Astrocyte (in vitro differentiated cells and primary cell): ENCODE measurements around the gene TSPAN15. TPM values are rescaled to one million over a fixed set of nuclear protein-coding genes. Genes with fewer than 3 reads are reported as not detected.

Experiments
- DNase-seq: peaks from one replicate; pipeline ENCODE4 v3.0.0-alpha.2; 2010; ENCODE audit warnings: low read depth
- FAIRE-seq: peaks from 2 replicates; lab custom pipeline; 2011; peaks lifted over from hg19 to GRCh38; lab: Jason Lieb, UNC
- H2AFZ ChIP-seq: 2 replicates; pipeline ENCODE4 v1.6.0; 2012; ENCODE audit warnings: low read depth, low read length, inconsistent platforms
- H3K27ac ChIP-seq: 2 replicates; pipeline ENCODE4 v1.5.1; 2011; ENCODE audit warnings: low read depth, low read length, inconsistent platforms
- H3K27me3 ChIP-seq: 2 replicates; pipeline ENCODE4 v1.6.0; 2011; ENCODE audit warnings: low read length, inconsistent platforms; ENCODE audit not compliant: insufficient read depth
- H3K36me3 ChIP-seq: 2 replicates; pipeline ENCODE4 v1.5.1; 2011; ENCODE audit warnings: low read length, inconsistent platforms; ENCODE audit not compliant: insufficient read depth
- H3K4me1 ChIP-seq: 2 replicates; pipeline ENCODE4 v1.5.1; 2011; ENCODE audit warnings: low read length, inconsistent platforms; ENCODE audit not compliant: insufficient read depth
- H3K4me2 ChIP-seq: 2 replicates; pipeline ENCODE4 v1.6.0; 2012; ENCODE audit warnings: low read length, inconsistent platforms
- H3K4me3 ChIP-seq: 2 replicates; pipeline ENCODE4 v1.5.1; 2011; ENCODE audit warnings: low read depth, mild to moderate bottlenecking, low read length, inconsistent platforms; ENCODE audit not compliant: insufficient read depth
- H3K79me2 ChIP-seq: 2 replicates; pipeline ENCODE4 v1.6.0; 2012; ENCODE audit warnings: mild to moderate bottlenecking, low read length, inconsistent platforms; ENCODE audit not compliant: insufficient read depth
- H3K9ac ChIP-seq: 2 replicates; pipeline ENCODE4 v1.6.0; 2012; ENCODE audit warnings: mild to moderate bottlenecking, low read length, inconsistent platforms
- H3K9me3 ChIP-seq: 2 replicates; pipeline ENCODE4 v1.5.1; 2012; ENCODE audit warnings: low read depth, mild to moderate bottlenecking, low read length, inconsistent platforms; ENCODE audit not compliant: insufficient read depth
- H4K20me1 ChIP-seq: 2 replicates; pipeline ENCODE4 v1.6.0; 2012; ENCODE audit warnings: low read length, inconsistent platforms; ENCODE audit not compliant: insufficient read depth
- H3K27ac Mint-ChIP-seq: one replicate; pipeline ENCODE4 v1.8.0; 2021; ENCODE audit warnings: mild to moderate bottlenecking, mixed read lengths; ENCODE audit not compliant: unreplicated experiment
- H3K27me3 Mint-ChIP-seq: one replicate; pipeline ENCODE4 v1.8.0; 2021; ENCODE audit warnings: low read depth, mixed read lengths; ENCODE audit not compliant: unreplicated experiment
- H3K36me3 Mint-ChIP-seq: one replicate; pipeline ENCODE4 v1.8.0; 2021; ENCODE audit warnings: low read depth, mixed read lengths; ENCODE audit not compliant: unreplicated experiment
- H3K4me1 Mint-ChIP-seq: one replicate; pipeline ENCODE4 v1.8.0; 2021; ENCODE audit warnings: low read depth, mixed read lengths; ENCODE audit not compliant: unreplicated experiment
- H3K4me3 Mint-ChIP-seq: one replicate; pipeline ENCODE4 v1.8.0; 2021; ENCODE audit warnings: mild to moderate bottlenecking, moderate library complexity, mixed read lengths; ENCODE audit not compliant: unreplicated experiment
- H3K9me3 Mint-ChIP-seq: one replicate; pipeline ENCODE4 v1.8.0; 2021; ENCODE audit warnings: mild to moderate bottlenecking, mixed read lengths; ENCODE audit not compliant: unreplicated experiment
- EZH2 ChIP-seq: IDR thresholded peaks from 2 replicates; pipeline ENCODE4 v1.6.1; 2012; ENCODE audit warnings: mild to moderate bottlenecking, low read length, inconsistent platforms; ENCODE audit not compliant: insufficient read depth
- total RNA-seq: library from RNA; stranded (reverse); gene quantifications from 2 replicates; pipeline ENCODE4 v1.2.1, GENCODE V29; 2021
- TF ChIP-seq, protein P1 (sequence below): IDR thresholded peaks from 2 replicates; pipeline ENCODE4 v1.5.1; 2011; ENCODE audit warnings: low read depth, mild to moderate bottlenecking, inconsistent platforms, low read length, moderate library complexity; ENCODE audit not compliant: insufficient read depth

TSPAN15 gene
- total RNA-seq, 1 donor from 2014 or later: 9.4 TPM

DNA sequence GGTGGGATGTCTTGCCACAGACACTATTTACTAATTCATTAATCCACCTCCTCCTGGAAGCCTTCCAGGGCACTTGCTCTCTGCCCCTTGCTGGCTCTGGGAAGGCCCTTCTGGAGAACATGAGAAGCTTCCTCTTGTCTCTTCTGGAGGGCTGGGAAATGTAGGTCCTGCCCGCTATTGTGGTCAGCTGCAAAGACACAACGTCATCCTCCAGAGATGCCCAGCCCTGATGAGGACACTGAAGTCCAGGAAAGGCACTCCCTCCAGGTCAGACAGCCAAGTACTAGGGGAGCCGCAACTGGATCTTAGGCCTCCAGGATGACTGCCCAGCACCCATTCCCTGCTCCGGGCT lies 24.9 kb upstream of the TSPAN15 start:
- Histone ChIP-seq H3K27me3 (peaks cover under 1% of the 10 kb centered on the region), H3K27ac (no peak overlapping the region), H3K4me1 (no peaks in the 10 kb centered on the region), H3K9ac (no peak overlapping the region), H2AFZ (no peak overlapping the region), H3K4me2 (no peak overlapping the region), H3K79me2 (no peaks in the 10 kb centered on the region), H3K9me3 (no peaks in the 10 kb centered on the region), H4K20me1 (no peaks in the 10 kb centered on the region), H3K36me3 (no peaks in the 10 kb centered on the region), H3K4me3 (no peak overlapping the region)
- peaks cover 7% of the 10 kb centered on the region for H3K27me3 Mint-ChIP-seq
- no peaks in the 10 kb centered on the region for H3K9me3 Mint-ChIP-seq
- no peak for FAIRE-seq
- TF ChIP-seq, protein P1, sequence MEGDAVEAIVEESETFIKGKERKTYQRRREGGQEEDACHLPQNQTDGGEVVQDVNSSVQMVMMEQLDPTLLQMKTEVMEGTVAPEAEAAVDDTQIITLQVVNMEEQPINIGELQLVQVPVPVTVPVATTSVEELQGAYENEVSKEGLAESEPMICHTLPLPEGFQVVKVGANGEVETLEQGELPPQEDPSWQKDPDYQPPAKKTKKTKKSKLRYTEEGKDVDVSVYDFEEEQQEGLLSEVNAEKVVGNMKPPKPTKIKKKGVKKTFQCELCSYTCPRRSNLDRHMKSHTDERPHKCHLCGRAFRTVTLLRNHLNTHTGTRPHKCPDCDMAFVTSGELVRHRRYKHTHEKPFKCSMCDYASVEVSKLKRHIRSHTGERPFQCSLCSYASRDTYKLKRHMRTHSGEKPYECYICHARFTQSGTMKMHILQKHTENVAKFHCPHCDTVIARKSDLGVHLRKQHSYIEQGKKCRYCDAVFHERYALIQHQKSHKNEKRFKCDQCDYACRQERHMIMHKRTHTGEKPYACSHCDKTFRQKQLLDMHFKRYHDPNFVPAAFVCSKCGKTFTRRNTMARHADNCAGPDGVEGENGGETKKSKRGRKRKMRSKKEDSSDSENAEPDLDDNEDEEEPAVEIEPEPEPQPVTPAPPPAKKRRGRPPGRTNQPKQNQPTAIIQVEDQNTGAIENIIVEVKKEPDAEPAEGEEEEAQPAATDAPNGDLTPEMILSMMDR: no peak
- TF ChIP-seq EZH2: no peak
- H3K27ac Mint-ChIP-seq: no peak overlapping the region
- H3K36me3 Mint-ChIP-seq: peaks cover 2% of the 10 kb centered on the region
- peak; percentile 52 for DNase-seq
- no peaks in the 10 kb centered on the region for H3K4me1 Mint-ChIP-seq
- no peak overlapping the region for H3K4me3 Mint-ChIP-seq

DNA sequence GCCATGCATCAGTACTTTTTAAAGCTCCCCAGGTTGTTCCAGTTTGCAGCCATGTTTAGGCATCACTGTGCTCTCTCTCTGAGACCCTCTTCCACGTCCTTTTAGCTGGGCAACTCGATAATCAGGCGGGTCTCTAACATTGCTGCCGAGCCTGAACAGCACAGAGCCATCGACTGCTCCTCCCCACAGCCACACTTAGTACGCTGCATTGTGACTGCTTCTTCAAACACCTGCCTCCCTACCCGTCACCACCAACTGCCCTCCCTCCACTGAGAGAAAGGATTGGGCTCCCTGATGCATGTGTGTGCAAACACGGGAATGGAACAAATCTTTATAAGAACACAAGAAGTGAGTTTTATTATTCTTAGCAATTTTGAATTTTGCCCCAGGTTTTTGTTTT lies 23.1 kb upstream of the TSPAN15 start:
- TF ChIP-seq, protein P1: no peak
- TF ChIP-seq EZH2: no peak
- Histone ChIP-seq H3K4me2 (no peak overlapping the region), H3K4me3 (no peak overlapping the region), H3K4me1 (no peaks in the 10 kb centered on the region), H3K79me2 (no peaks in the 10 kb centered on the region), H2AFZ (no peak overlapping the region), H3K27me3 (no peaks in the 10 kb centered on the region), H3K9ac (no peak overlapping the region), H3K36me3 (no peaks in the 10 kb centered on the region), H4K20me1 (no peaks in the 10 kb centered on the region), H3K9me3 (no peaks in the 10 kb centered on the region), H3K27ac (no peak overlapping the region)
- no peaks in the 10 kb centered on the region for H3K36me3 Mint-ChIP-seq
- H3K27ac Mint-ChIP-seq: no peak overlapping the region
- FAIRE-seq: no peak
- no peaks in the 10 kb centered on the region for H3K4me1 Mint-ChIP-seq
- no peak overlapping the region for H3K4me3 Mint-ChIP-seq
- H3K27me3 Mint-ChIP-seq: no peaks in the 10 kb centered on the region
- DNase-seq: no peak
- no peaks in the 10 kb centered on the region for H3K9me3 Mint-ChIP-seq

DNA sequence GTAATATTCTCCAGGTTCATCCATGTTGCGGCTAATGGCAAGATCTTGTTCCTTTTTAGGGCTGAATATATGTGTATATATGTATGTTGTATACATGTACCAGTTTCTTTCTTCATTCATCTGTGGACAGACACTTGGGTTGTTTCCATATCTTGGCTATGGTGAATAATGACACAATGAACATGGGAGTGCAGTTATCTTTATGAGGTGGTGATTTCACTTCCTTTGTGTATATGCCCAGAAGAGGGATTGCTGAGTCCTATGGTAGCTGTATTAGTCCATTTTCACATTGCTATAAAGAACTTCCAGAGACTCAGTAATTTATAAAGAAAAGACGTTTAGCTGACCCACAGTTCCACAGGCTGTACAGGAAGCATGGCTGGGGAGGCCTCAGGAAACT lies 17.1 kb upstream of the TSPAN15 start:
- Histone ChIP-seq H3K79me2 (no peaks in the 10 kb centered on the region), H3K4me1 (peaks cover 5% of the 10 kb centered on the region), H2AFZ (no peak overlapping the region), H4K20me1 (no peaks in the 10 kb centered on the region), H3K9me3 (no peaks in the 10 kb centered on the region), H3K4me2 (no peak overlapping the region), H3K36me3 (no peaks in the 10 kb centered on the region), H3K27me3 (peaks cover 4% of the 10 kb centered on the region), H3K9ac (no peak overlapping the region), H3K27ac (no peak overlapping the region), H3K4me3 (no peak overlapping the region)
- Mint-ChIP-seq H3K27me3 (peaks cover 18% of the 10 kb centered on the region), H3K9me3 (peaks cover 5% of the 10 kb centered on the region), H3K27ac (no peak overlapping the region), H3K36me3 (no peaks in the 10 kb centered on the region), H3K4me3 (no peak overlapping the region), H3K4me1 (no peaks in the 10 kb centered on the region)
- TF ChIP-seq, protein P1: no peak
- TF ChIP-seq EZH2: no peak
- DNase-seq (no peak), FAIRE-seq (no peak)
